GM12878 (cell line): ENCODE results near the gene SNRNP25.

Source experiments
- CHD2 ChIP-seq: IDR thresholded peaks from 2 replicates; pipeline ENCODE4 v1.6.1; 2011; ENCODE audit warnings: low read depth, low read length, improper control_type of control experiment, borderline replicate concordance
- EZH2 ChIP-seq: IDR thresholded peaks from 2 replicates; pipeline ENCODE4 v1.6.1; 2012; ENCODE audit warnings: low read depth, mild to moderate bottlenecking, control low read depth, inconsistent platforms, low read length, borderline replicate concordance; ENCODE audit not compliant: control insufficient read depth
- FOXM1 ChIP-seq: IDR thresholded peaks from 2 replicates; pipeline ENCODE4 v1.6.1; 2012; ENCODE audit warnings: low read depth, mild to moderate bottlenecking, inconsistent platforms, low read length, moderate library complexity
- HCFC1 ChIP-seq: fragments of 150-350 bp; IDR thresholded peaks from 2 replicates; pipeline ENCODE4 v1.6.1; 2014; ENCODE audit warnings: low read length
- LARP7 ChIP-seq: fragments of 450-650 bp; IDR thresholded peaks from 2 replicates; pipeline ENCODE4 v1.6.1; 2017; ENCODE audit warnings: mild to moderate bottlenecking
- MTA2 ChIP-seq: fragments of 450-650 bp; IDR thresholded peaks from 2 replicates; pipeline ENCODE4 v1.6.1; 2016; ENCODE audit warnings: low read depth, mild to moderate bottlenecking, moderate library complexity
- POLR2AphosphoS5 ChIP-seq: IDR thresholded peaks from 2 replicates; pipeline ENCODE4 v1.6.1; 2011; ENCODE audit warnings: mild to moderate bottlenecking, low read length, inconsistent platforms
- RCOR1 ChIP-seq: conservative IDR thresholded peaks from 2 replicates; pipeline ENCODE4 v1.6.1; 2012; ENCODE audit warnings: low read depth, low read length, improper control_type of control experiment
- SIN3A ChIP-seq: IDR thresholded peaks from 2 replicates; pipeline ENCODE4 v1.6.1; 2012; ENCODE audit warnings: low read depth, low read length, improper control_type of control experiment
- YY1 ChIP-seq: IDR thresholded peaks from 2 replicates; pipeline ENCODE4 v1.6.1; 2011; ENCODE audit warnings: low read depth, mild to moderate bottlenecking, low read length
- TF ChIP-seq, protein P1 (sequence below): fragments of 450-650 bp; IDR thresholded peaks from 2 replicates; pipeline ENCODE4 v1.6.1; 2017; ENCODE audit warnings: mild to moderate bottlenecking, moderate library complexity
- TF ChIP-seq, protein P2 (sequence below), 3 experiments: IDR thresholded peaks in 2 of 3; conservative IDR thresholded peaks in 1 of 3; 2 replicates each; pipeline ENCODE4 v1.5.1; 2011; ENCODE audit warnings: low read depth in 3 of 3, low read length in 3 of 3, mild to moderate bottlenecking in 3 of 3, control low read depth in 2 of 3, moderate library complexity in 2 of 3, inconsistent platforms in 1 of 3, mixed read lengths in 1 of 3; ENCODE audit not compliant: control insufficient read depth in 2 of 3, insufficient read depth in 1 of 3; ENCODE audit errors: extremely low read depth in 1 of 3
- TF ChIP-seq, protein P3 (sequence below): IDR thresholded peaks from 2 replicates; pipeline ENCODE4 v1.6.1; 2012; ENCODE audit warnings: low read depth, low read length, improper control_type of control experiment

DNA sequence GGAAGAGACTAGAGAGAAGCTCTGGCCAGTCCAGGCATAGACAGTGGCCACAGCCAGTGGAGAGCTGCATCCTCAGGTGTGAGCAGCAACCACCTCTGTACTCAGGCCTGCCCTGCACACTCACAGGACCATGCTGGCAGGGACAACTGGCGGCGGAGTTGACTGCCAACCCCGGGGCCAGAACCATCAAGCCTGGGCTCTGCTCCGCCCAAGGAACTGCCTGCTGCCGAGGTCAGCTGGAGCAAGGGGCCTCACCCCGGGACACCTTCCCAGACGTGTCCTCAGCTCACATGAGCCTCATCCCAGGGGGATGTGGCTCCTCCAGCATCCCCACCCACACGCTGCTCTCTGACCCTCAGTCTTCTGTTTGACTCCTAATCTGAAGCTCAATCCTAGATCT lies 15.6 kb downstream of the SNRNP25 start:
- TF ChIP-seq HCFC1, result no peak
- TF ChIP-seq, protein P1, sequence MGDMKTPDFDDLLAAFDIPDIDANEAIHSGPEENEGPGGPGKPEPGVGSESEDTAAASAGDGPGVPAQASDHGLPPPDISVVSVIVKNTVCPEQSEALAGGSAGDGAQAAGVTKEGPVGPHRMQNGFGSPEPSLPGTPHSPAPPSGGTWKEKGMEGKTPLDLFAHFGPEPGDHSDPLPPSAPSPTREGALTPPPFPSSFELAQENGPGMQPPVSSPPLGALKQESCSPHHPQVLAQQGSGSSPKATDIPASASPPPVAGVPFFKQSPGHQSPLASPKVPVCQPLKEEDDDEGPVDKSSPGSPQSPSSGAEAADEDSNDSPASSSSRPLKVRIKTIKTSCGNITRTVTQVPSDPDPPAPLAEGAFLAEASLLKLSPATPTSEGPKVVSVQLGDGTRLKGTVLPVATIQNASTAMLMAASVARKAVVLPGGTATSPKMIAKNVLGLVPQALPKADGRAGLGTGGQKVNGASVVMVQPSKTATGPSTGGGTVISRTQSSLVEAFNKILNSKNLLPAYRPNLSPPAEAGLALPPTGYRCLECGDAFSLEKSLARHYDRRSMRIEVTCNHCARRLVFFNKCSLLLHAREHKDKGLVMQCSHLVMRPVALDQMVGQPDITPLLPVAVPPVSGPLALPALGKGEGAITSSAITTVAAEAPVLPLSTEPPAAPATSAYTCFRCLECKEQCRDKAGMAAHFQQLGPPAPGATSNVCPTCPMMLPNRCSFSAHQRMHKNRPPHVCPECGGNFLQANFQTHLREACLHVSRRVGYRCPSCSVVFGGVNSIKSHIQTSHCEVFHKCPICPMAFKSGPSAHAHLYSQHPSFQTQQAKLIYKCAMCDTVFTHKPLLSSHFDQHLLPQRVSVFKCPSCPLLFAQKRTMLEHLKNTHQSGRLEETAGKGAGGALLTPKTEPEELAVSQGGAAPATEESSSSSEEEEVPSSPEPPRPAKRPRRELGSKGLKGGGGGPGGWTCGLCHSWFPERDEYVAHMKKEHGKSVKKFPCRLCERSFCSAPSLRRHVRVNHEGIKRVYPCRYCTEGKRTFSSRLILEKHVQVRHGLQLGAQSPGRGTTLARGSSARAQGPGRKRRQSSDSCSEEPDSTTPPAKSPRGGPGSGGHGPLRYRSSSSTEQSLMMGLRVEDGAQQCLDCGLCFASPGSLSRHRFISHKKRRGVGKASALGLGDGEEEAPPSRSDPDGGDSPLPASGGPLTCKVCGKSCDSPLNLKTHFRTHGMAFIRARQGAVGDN, result no peak
- no peak for TF ChIP-seq RCOR1
- TF ChIP-seq, protein P2, sequence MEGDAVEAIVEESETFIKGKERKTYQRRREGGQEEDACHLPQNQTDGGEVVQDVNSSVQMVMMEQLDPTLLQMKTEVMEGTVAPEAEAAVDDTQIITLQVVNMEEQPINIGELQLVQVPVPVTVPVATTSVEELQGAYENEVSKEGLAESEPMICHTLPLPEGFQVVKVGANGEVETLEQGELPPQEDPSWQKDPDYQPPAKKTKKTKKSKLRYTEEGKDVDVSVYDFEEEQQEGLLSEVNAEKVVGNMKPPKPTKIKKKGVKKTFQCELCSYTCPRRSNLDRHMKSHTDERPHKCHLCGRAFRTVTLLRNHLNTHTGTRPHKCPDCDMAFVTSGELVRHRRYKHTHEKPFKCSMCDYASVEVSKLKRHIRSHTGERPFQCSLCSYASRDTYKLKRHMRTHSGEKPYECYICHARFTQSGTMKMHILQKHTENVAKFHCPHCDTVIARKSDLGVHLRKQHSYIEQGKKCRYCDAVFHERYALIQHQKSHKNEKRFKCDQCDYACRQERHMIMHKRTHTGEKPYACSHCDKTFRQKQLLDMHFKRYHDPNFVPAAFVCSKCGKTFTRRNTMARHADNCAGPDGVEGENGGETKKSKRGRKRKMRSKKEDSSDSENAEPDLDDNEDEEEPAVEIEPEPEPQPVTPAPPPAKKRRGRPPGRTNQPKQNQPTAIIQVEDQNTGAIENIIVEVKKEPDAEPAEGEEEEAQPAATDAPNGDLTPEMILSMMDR (IDR thresholded peaks at IDR 0.05 in 2 of 3, conservative IDR thresholded peaks at IDR 0.05 in 1 of 3; ENCODE audit: control insufficient read depth in 2 of 3, extremely low read depth in 1 of 3, insufficient read depth in 1 of 3, low read depth in 3 of 3, low read length in 3 of 3), result no peak
- no peak for TF ChIP-seq EZH2
- no peak for TF ChIP-seq CHD2
- TF ChIP-seq MTA2, result no peak
- TF ChIP-seq, protein P3, sequence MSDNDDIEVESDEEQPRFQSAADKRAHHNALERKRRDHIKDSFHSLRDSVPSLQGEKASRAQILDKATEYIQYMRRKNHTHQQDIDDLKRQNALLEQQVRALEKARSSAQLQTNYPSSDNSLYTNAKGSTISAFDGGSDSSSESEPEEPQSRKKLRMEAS, result no peak
- TF ChIP-seq FOXM1, result no peak
- TF ChIP-seq POLR2AphosphoS5, result no peak
- no peak for TF ChIP-seq YY1
- no peak for TF ChIP-seq SIN3A
- TF ChIP-seq LARP7, result no peak
